ENCODE results near the gene RLF.

DNA sequence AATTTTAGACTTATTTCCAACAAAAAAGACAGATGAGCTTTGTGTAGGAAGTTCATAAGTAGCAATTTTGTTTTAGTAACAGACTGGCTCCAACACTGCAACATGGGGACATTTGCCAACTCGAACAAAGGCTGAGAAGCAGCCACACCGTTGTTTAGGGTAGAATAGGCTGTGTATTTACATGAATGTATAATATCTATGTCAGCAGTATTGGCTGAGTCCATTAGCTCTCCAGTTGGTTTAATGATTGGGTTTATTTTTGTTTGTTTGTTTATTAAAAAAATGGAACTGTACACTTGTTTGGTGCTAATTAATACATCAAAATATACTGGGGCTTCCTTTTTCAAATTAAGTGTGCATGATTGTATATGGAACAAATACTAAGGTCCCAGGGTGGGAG is 79.2 kb downstream of the RLF start:
- no peak for TF ChIP-seq EZH2 (IDR thresholded peaks at IDR 0.05; ENCODE audit: insufficient read depth, low read length)
- TF ChIP-seq, protein P1, sequence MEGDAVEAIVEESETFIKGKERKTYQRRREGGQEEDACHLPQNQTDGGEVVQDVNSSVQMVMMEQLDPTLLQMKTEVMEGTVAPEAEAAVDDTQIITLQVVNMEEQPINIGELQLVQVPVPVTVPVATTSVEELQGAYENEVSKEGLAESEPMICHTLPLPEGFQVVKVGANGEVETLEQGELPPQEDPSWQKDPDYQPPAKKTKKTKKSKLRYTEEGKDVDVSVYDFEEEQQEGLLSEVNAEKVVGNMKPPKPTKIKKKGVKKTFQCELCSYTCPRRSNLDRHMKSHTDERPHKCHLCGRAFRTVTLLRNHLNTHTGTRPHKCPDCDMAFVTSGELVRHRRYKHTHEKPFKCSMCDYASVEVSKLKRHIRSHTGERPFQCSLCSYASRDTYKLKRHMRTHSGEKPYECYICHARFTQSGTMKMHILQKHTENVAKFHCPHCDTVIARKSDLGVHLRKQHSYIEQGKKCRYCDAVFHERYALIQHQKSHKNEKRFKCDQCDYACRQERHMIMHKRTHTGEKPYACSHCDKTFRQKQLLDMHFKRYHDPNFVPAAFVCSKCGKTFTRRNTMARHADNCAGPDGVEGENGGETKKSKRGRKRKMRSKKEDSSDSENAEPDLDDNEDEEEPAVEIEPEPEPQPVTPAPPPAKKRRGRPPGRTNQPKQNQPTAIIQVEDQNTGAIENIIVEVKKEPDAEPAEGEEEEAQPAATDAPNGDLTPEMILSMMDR (IDR thresholded peaks at IDR 0.05; ENCODE audit: insufficient read depth, low read depth, low read length), result no peak
